Kidney (tissue), 14 donors: ENCODE measurements around the gene PIK3R4. TPM values are rescaled to one million over a fixed set of nuclear protein-coding genes. Genes with fewer than 3 reads are reported as not detected.

Source experiments
- DNase-seq, 5 donors: peaks; one replicate each; pipeline ENCODE4 v3.0.0-alpha.2; 2013 to 2020
- FAIRE-seq: peaks from 2 replicates; lab custom pipeline; 2012; peaks lifted over from hg19 to GRCh38; lab: Jason Lieb, UNC
- H3K27ac ChIP-seq, 2 donors: one replicate each; pipeline ENCODE4 v1.7.0; 2013; ENCODE audit warnings: low read depth in 2 of 2, low read length in 2 of 2, inconsistent platforms in 1 of 2
- H3K27me3 ChIP-seq: one replicate; pipeline ENCODE4 v1.7.1; 2013; ENCODE audit warnings: low read length, inconsistent platforms; ENCODE audit not compliant: control insufficient read depth, insufficient read depth
- H3K36me3 ChIP-seq, 3 donors: one replicate each; pipeline versions ENCODE4 v1.7.0 to v1.7.1; 2013; ENCODE audit warnings: low read length in 3 of 3, control low read depth in 1 of 3, inconsistent platforms in 1 of 3; ENCODE audit not compliant: insufficient read depth in 3 of 3, control insufficient read depth in 2 of 3
- H3K4me1 ChIP-seq, 3 donors: one replicate each; pipeline versions ENCODE4 v1.7.0 to v1.7.1; 2013; ENCODE audit warnings: low read length in 3 of 3, inconsistent platforms in 1 of 3, low read depth in 1 of 3; ENCODE audit not compliant: control insufficient read depth in 2 of 3, insufficient read depth in 2 of 3
- H3K4me3 ChIP-seq, 3 donors: one replicate each; pipeline versions ENCODE4 v1.7.0 to v1.8.1; 2013; ENCODE audit warnings: low read length in 3 of 3, control low read depth in 1 of 3, inconsistent platforms in 1 of 3
- H3K9ac ChIP-seq, 3 donors: one replicate each; pipeline versions ENCODE4 v1.7.0 to v1.7.1; 2013; ENCODE audit warnings: low read length in 3 of 3, control low read depth in 1 of 3, inconsistent platforms in 1 of 3
- H3K9me3 ChIP-seq, 3 donors: one replicate each; pipeline versions ENCODE4 v1.7.0 to v1.7.1; 2013; ENCODE audit warnings: low read length in 3 of 3, control low read depth in 1 of 3, inconsistent platforms in 1 of 3; ENCODE audit not compliant: control insufficient read depth in 2 of 3, insufficient read depth in 1 of 3
- intact Hi-C: fragments of 100-400 bp; cut with DNase I; formaldehyde crosslinking; loops from one replicate; pipeline ENCODE4 v1.11.1; 2022
- polyA plus RNA-seq: library from polyadenylated mRNA; stranded (reverse); fragments of 350-450 nt; fragmentation: Illumina TruSeq; extraction: RNeasy Lipid Tissue Mini Kit (QIAGEN cat#74804); gene quantifications from one replicate; pipeline ENCODE4 v1.2.3, GENCODE V29; 2014; ENCODE audit warnings: low read depth, low replicate concordance; ENCODE audit not compliant: insufficient read depth
- total RNA-seq: library from RNA; stranded (reverse); fragmentation: NEBNext Ultra II Directional; extraction: Animal tissue kit (Norgen Biotek cat#: 25700); gene quantifications from one replicate; pipeline ENCODE4 v1.2.1, GENCODE V29; 2021
- TF ChIP-seq, protein P1 (sequence below): IDR thresholded peaks from 3 replicates; pipeline ENCODE4 v1.5.1; 2012; ENCODE audit warnings: mild to moderate bottlenecking, moderate library complexity, borderline replicate concordance; ENCODE audit not compliant: insufficient read depth; ENCODE audit errors: extremely low read depth
- donor health status: control.
- donor health status: control.
- donor health status: control.
- donor health status: control.
- donor health status: control.
- donor health status: DM: yes; HTN: yes; CAD: no.
- donor health status: Normal renal cell carcinoma (clear cell type).

The PIK3R4 gene
- total and polyA plus RNA-seq, 2 donors from 2014 or later = 22.5 to 32.7 TPM

DNA sequence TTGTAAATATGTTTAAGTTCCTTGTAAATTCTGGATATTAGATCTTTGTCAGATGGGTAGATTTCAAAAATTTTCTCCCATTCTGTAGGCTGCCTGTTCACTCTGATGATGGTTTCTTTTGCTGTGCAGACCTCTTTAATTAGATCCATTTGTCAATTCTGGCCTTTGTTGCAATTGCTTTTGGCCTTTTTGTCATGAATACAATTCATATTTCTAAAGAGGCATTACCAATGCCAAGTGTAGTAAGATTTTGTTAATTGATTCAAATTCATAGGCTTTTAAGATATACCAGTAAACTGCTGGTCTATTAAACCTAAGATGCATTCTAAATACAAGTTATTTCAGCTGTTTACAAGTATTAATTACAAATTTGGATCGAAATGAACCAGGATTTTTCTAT lies 31.0 kb downstream of the PIK3R4 start:
- Histone ChIP-seq H3K9me3 (no peaks in the 10 kb centered on the region), H3K36me3 (peaks cover 2 to 7% (median 6%) of the 10 kb centered on the region in 3 donors), H3K9ac (no peak overlapping the region), H3K4me3 (no peak overlapping the region), H3K4me1 (no peaks in the 10 kb centered on the region), H3K27me3 (no peaks in the 10 kb centered on the region), H3K27ac (no peak overlapping the region)
- TF ChIP-seq, protein P1, sequence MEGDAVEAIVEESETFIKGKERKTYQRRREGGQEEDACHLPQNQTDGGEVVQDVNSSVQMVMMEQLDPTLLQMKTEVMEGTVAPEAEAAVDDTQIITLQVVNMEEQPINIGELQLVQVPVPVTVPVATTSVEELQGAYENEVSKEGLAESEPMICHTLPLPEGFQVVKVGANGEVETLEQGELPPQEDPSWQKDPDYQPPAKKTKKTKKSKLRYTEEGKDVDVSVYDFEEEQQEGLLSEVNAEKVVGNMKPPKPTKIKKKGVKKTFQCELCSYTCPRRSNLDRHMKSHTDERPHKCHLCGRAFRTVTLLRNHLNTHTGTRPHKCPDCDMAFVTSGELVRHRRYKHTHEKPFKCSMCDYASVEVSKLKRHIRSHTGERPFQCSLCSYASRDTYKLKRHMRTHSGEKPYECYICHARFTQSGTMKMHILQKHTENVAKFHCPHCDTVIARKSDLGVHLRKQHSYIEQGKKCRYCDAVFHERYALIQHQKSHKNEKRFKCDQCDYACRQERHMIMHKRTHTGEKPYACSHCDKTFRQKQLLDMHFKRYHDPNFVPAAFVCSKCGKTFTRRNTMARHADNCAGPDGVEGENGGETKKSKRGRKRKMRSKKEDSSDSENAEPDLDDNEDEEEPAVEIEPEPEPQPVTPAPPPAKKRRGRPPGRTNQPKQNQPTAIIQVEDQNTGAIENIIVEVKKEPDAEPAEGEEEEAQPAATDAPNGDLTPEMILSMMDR = no peak
- DNase-seq = no peak
- FAIRE-seq = no peak
- intact Hi-C loops = no loop called here

DNA sequence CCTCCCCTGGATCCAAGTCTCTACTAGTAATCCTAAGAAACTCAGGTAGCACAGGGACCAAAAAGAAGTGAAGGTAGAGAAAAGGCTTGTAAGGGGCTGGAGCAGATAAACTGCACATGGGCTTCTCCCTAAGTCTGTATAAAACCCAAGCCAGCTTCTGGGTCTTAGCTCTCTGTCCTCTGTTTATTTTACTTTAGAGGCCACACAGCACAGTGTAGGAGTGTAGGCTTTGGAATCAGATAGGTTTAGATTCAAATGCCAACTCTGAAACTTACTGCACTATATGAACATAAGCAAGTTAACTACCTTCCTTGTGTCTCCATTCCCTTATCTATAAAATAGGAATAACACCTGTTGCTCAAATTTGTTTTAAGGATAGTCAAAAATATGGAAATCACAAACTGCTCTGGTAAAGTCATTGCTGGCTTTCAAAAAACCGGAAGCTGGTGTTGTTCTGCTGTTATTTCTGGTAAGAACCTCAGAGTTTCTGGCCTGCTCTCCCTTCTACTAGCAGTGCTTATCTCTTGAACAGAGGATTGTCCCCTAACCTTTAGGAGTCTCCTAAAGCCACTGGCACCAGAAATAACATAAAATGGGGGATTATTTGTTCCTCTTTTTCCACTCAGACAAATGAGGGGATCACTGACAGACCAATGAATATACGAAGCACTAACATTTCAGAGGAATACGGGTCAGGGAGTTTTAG lies 33.8 kb downstream of the PIK3R4 start:
- no peaks in the 10 kb centered on the region for H3K4me1 ChIP-seq
- H3K9ac ChIP-seq = no peak overlapping the region
- H3K36me3 ChIP-seq = peaks cover 0 to 7% (median 4%) of the 10 kb centered on the region in 3 donors
- no peak overlapping the region for H3K27ac ChIP-seq
- TF ChIP-seq, protein P1 = no peak
- FAIRE-seq = no peak
- H3K27me3 ChIP-seq = no peaks in the 10 kb centered on the region
- DNase-seq = no peak
- no peaks in the 10 kb centered on the region for H3K9me3 ChIP-seq
- no peak overlapping the region for H3K4me3 ChIP-seq
- intact Hi-C loops = no loop called here

DNA sequence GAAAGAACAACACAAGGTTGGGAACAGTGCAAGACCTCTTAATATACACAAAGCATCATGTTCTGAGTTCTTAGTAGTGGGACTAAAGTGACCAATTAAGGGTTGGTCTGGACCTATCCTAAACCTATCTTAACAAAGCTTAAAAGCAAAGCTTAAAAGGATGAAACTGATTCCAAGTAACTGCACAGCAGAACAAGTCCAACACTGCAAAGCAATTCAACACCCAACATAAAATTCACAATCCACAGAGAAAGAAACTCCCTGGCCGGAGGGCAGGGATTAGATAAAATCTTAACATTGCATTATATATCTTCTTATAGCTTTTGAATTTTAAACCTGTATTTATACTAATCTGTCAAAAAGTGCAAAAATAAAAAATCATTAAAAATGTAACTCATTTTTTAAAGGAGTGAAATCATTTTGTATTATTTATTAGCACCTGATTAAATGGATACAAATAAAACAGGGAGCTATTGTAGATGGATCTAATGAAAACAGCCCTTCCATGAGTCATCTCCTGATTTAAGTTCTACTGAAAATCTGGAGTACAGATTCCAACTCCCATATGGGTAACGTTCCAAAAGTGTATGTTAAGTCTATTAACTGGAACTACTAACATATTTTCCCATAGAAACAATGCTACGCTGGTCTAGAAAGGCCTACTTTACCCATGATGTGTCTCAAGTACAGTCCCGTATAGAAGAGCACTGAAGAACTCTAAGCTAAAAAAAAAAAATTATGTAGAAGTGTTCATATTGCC lies 34.9 kb downstream of the PIK3R4 start:
- DNase-seq (no peak), FAIRE-seq (peak; percentile 23)
- intact Hi-C loops = no loop called here
- H3K36me3 ChIP-seq = peaks cover 0 to 6% (median 0%) of the 10 kb centered on the region in 3 donors
- H3K27me3 ChIP-seq = no peaks in the 10 kb centered on the region
- H3K4me3 ChIP-seq = no peak overlapping the region
- TF ChIP-seq, protein P1 = no peak
- H3K9ac ChIP-seq = no peak overlapping the region
- H3K4me1 ChIP-seq = no peaks in the 10 kb centered on the region
- H3K27ac ChIP-seq = no peak overlapping the region
- no peaks in the 10 kb centered on the region for H3K9me3 ChIP-seq
